Cardiac muscle cell (in vitro differentiated cells and primary cell): ENCODE data around the gene CCDC197. TPM values are rescaled to one million over a fixed set of nuclear protein-coding genes. Genes with fewer than 3 reads are reported as not detected.

Source experiments
- DNase-seq, 2 donors: peaks; one replicate each; pipeline versions ENCODE4 v3.0.0 to v3.0.0-alpha.2; 2010 to 2017; ENCODE audit warnings: low read depth in 1 of 2, low spot score in 1 of 2
- H3K27ac ChIP-seq: fragments of 200-600 bp; sonication (generic); 2 replicates; pipeline ENCODE4 v1.5.1; 2016
- H3K27me3 ChIP-seq: fragments of 200-600 bp; sonication (generic); 2 replicates; pipeline ENCODE4 v1.6.0; 2016; ENCODE audit warnings: control low read depth
- H3K36me3 ChIP-seq: fragments of 200-600 bp; sonication (generic); 2 replicates; pipeline ENCODE4 v1.5.1; 2016; ENCODE audit warnings: control low read depth
- H3K4me1 ChIP-seq: fragments of 200-600 bp; sonication (generic); 2 replicates; pipeline ENCODE4 v1.8.1; 2017; ENCODE audit warnings: low read depth, mild to moderate bottlenecking, mixed run types
- H3K4me3 ChIP-seq: fragments of 200-600 bp; sonication (generic); 2 replicates; pipeline ENCODE4 v1.5.1; 2016; ENCODE audit warnings: mild to moderate bottlenecking
- H3K9me3 ChIP-seq: fragments of 200-600 bp; sonication (generic); 2 replicates; pipeline ENCODE4 v1.5.1; 2017; ENCODE audit warnings: low read depth, mild to moderate bottlenecking, control low read depth
- polyA plus RNA-seq: library from polyadenylated mRNA; unstranded; fragments of >200 nt; fragmentation: Nextera tagmentation; extraction: Ambion mirVana; gene quantifications from 2 replicates; pipeline ENCODE4 v1.2.1, GENCODE V29; 2016
- total RNA-seq: library from RNA; depleted of rRNA; stranded (reverse); fragments of >200 nt; gene quantifications from 2 replicates; pipeline ENCODE4 v1.2.3, GENCODE V29; 2016
- TF ChIP-seq, protein P1 (sequence below): IDR thresholded peaks from 2 replicates; pipeline ENCODE4 v1.5.1; 2012; ENCODE audit warnings: low read depth, mild to moderate bottlenecking, low read length

Gene CCDC197
- total and polyA plus RNA-seq, 2 experiments from 2014 or later = not detected

DNA sequence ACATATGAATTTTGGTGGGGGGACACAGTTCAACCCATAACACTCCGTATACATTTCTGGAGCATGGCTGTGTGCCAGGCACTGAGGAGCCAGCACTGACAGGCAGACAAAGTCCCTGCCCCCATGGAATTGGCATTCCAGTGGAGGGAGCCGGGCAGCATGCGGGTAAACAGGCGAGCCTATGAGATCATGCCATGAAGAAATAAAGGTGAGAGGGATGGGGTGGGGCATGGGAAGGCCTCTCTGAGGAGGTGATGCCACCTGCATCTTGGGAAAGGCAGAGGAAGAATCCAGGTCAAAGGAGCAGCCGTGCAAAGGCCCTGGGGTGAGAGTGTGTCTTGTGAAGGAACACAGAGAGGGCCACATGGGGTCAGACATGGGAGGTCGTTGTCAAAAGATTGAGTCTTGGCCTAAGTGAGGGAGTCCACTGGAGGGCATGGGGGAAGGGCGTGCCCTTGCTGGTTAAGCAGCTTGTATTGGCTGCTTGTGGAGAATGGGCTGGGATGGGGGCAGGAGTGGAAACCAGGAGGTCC, 32.6 kb downstream of the CCDC197 start:
- H3K9me3 ChIP-seq = no peaks in the 10 kb centered on the region
- no peak for DNase-seq
- no peaks in the 10 kb centered on the region for H3K36me3 ChIP-seq
- TF ChIP-seq, protein P1, sequence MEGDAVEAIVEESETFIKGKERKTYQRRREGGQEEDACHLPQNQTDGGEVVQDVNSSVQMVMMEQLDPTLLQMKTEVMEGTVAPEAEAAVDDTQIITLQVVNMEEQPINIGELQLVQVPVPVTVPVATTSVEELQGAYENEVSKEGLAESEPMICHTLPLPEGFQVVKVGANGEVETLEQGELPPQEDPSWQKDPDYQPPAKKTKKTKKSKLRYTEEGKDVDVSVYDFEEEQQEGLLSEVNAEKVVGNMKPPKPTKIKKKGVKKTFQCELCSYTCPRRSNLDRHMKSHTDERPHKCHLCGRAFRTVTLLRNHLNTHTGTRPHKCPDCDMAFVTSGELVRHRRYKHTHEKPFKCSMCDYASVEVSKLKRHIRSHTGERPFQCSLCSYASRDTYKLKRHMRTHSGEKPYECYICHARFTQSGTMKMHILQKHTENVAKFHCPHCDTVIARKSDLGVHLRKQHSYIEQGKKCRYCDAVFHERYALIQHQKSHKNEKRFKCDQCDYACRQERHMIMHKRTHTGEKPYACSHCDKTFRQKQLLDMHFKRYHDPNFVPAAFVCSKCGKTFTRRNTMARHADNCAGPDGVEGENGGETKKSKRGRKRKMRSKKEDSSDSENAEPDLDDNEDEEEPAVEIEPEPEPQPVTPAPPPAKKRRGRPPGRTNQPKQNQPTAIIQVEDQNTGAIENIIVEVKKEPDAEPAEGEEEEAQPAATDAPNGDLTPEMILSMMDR = no peak
- H3K4me1 ChIP-seq = no peaks in the 10 kb centered on the region
- no peaks in the 10 kb centered on the region for H3K27me3 ChIP-seq
- H3K27ac ChIP-seq = no peak overlapping the region
- no peak overlapping the region for H3K4me3 ChIP-seq

DNA sequence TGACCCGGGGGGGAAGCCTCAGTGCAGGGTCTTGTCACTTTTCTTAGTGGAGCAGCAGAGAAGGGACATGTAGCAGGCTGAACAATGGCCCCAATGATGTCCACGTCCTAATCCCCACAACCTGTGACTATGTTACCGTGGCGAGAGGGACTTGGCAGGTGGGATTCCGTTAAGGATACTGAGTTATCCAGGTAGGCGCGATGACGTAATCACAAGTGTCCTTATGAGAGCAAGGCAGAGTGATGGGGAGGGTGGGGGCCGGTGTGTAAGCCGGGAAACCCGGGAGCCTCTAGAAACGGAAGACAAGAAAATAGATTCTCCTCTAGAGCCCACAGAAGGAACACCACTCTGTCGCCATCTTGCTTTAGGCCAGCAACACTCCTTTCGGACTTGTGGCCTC, 33.5 kb downstream of the CCDC197 start:
- TF ChIP-seq, protein P1 = no peak

DNA sequence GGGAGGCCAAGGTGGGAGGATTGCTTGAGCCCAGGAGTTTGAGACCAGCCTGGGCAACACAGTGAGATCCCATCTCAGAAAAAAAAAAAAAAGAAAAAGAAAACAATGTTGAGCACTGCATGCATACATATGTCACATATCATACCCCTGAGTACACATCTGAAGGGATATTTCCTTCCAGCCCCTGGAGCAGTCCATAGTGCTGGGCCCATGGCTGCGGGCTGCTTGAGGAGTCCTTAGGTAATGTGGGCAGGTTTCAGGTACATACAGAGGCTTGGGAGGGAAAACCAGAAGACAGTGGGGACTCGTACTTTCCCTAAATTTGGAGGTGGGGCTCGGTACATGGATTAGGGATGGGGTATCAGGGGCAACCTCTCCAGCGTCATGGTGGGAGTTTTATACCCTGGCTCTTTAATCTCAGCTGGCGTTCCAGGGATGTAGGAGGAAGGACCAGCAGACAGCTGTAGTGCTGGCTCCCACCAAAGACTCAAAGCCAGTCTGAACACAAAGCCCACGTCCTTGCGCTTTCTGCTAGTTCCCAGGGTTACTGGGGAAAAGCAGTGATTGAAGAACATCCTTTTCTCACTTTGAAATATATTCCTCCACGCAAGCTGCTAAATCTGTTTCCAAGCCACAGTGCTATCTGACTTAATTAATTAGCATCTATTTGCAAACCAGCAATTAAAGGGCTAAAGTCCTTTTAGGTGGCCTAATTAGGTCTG, 34.2 kb downstream of the CCDC197 start:
- Histone ChIP-seq H3K36me3 (no peaks in the 10 kb centered on the region), H3K27me3 (no peaks in the 10 kb centered on the region), H3K4me3 (no peak overlapping the region), H3K9me3 (no peaks in the 10 kb centered on the region), H3K4me1 (peaks cover 7% of the 10 kb centered on the region), H3K27ac (no peak overlapping the region)
- TF ChIP-seq, protein P1 = no peak
- DNase-seq = no peak

More for the DNA sequence above, 33.5 kb downstream of the CCDC197 start:
- Histone ChIP-seq H3K36me3 (no peaks in the 10 kb centered on the region), H3K9me3 (no peaks in the 10 kb centered on the region), H3K27me3 (no peaks in the 10 kb centered on the region), H3K4me3 (no peak overlapping the region), H3K4me1 (no peaks in the 10 kb centered on the region), H3K27ac (no peak overlapping the region)
- DNase-seq = no peak

DNA sequence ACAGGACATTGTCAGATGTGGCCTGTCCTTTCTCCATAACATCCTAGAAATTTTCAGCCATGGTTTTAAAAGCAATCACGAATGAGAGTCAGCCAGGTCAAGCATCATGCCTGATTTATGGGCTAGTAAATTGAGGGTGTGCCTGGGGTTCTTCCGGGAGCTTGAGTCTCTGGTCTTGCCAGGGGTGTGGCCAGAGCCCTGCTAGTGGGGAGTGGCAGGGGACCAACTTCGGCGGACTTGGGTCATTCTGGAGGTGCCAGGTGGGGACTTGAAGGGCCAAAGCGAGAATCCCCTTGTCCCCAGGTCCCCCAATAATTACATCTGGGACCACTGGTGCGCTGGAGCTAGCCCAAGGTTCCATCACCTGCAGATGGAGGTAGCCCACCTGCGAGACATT, 34.8 kb downstream of the CCDC197 start:
- TF ChIP-seq, protein P1 = no peak
- H3K27me3 ChIP-seq = no peaks in the 10 kb centered on the region
- no peaks in the 10 kb centered on the region for H3K9me3 ChIP-seq
- no peak overlapping the region for H3K27ac ChIP-seq
- DNase-seq = no peak
- H3K4me1 ChIP-seq = peaks cover 12% of the 10 kb centered on the region
- H3K36me3 ChIP-seq = no peaks in the 10 kb centered on the region
- no peak overlapping the region for H3K4me3 ChIP-seq

DNA sequence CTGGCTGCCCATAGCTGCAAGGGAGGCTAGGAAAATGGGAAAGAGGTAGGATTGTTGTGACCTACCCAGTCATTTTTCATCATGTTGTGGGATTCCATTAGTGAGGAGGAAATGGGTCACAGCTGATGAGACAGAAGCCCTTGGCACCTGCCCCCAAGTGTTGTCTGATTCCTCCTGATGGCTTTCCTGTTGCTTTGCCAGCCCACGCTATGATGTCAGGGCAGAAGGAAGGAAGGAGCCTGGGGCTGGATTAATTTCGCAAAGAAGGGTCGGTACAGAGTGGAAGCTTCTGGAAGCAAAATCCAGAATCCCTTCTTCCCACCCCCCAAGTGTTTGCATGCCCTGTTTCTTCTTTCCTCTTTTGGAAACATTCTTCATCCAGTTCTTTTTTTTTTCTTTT, 37.8 kb downstream of the CCDC197 start:
- H3K36me3 ChIP-seq = no peaks in the 10 kb centered on the region
- H3K4me3 ChIP-seq = no peak overlapping the region
- no peak overlapping the region for H3K27ac ChIP-seq
- no peak for DNase-seq
- H3K27me3 ChIP-seq = no peaks in the 10 kb centered on the region
- H3K4me1 ChIP-seq = peaks cover 12% of the 10 kb centered on the region
- TF ChIP-seq, protein P1 = no peak
- H3K9me3 ChIP-seq = no peaks in the 10 kb centered on the region
